HG02973 (cell line): ENCODE measurements around the gene SCRN2.

Experiments used
- ATAC-seq: cut with Tn5 transposase; IDR thresholded peaks from one replicate; pipeline ENCODE4 v1.9.1; 2021; ENCODE audit warnings: moderate library complexity; ENCODE audit not compliant: unreplicated experiment

SCRN2 gene

GRCh38 chr17:47806913-47807255, 34.2 kb downstream of the SCRN2 start:
- ATAC-seq: no peak

- ATAC-seq: no peak
Measured at GRCh38 chr17:47806026-47806912, 34.8 kb downstream of the SCRN2 start.

- no peak for ATAC-seq
Measured at GRCh38 chr17:47804461-47804860, 36.6 kb downstream of the SCRN2 start.

GRCh38 chr17:47803751-47804150, 37.3 kb downstream of the SCRN2 start:
- ATAC-seq: no peak

- no peak for ATAC-seq
Measured at GRCh38 chr17:47803201-47803600, 37.9 kb downstream of the SCRN2 start.

- ATAC-seq: no peak
Measured at GRCh38 chr17:47802341-47803022, 38.6 kb downstream of the SCRN2 start.

GRCh38 chr17:47801906-47802305, 39.2 kb downstream of the SCRN2 start:
- no peak for ATAC-seq

- ATAC-seq: no peak
Measured at GRCh38 chr17:47801176-47801765, 39.8 kb downstream of the SCRN2 start.

GRCh38 chr17:47800686-47801085, 40.4 kb downstream of the SCRN2 start:
- no peak for ATAC-seq

GRCh38 chr17:47797797-47798196, 43.3 kb downstream of the SCRN2 start:
- no peak for ATAC-seq

GRCh38 chr17:47792979-47793378, 48.1 kb downstream of the SCRN2 start:
- ATAC-seq: no peak

- ATAC-seq: no peak
Measured at GRCh38 chr17:47792457-47792856, 48.6 kb downstream of the SCRN2 start.

GRCh38 chr17:47791025-47791424, 50.0 kb downstream of the SCRN2 start:
- ATAC-seq: no peak

- no peak for ATAC-seq
Measured at GRCh38 chr17:47789611-47790561, 51.2 kb downstream of the SCRN2 start.
